Stromal cell of bone marrow (primary cell): ENCODE results near the gene MUC2.

Source experiments
- DNase-seq: peaks from one replicate; pipeline ENCODE4 v3.0.0-alpha.2; 2012; ENCODE audit warnings: low read depth

MUC2 gene

GRCh38 chr11:1036931-1037330 lies 37.7 kb upstream of the MUC2 start:
- DNase-seq, result no peak

- DNase-seq, result no peak
These were observed 37.1 kb upstream of the MUC2 start for GRCh38 chr11:1037506-1038055.

GRCh38 chr11:1038361-1038760 lies 36.3 kb upstream of the MUC2 start:
- DNase-seq, result no peak

- no peak for DNase-seq
These were observed 35.8 kb upstream of the MUC2 start for GRCh38 chr11:1038921-1039320.

- DNase-seq, result no peak
These were observed 34.9 kb upstream of the MUC2 start for GRCh38 chr11:1039481-1040427.

- no peak for DNase-seq
These were observed 34.1 kb upstream of the MUC2 start for GRCh38 chr11:1040428-1041148.

GRCh38 chr11:1041149-1041467 lies 33.6 kb upstream of the MUC2 start:
- no peak for DNase-seq

- no peak for DNase-seq
These were observed 33.2 kb upstream of the MUC2 start for GRCh38 chr11:1041471-1041870.

GRCh38 chr11:1041936-1042608 lies 32.6 kb upstream of the MUC2 start:
- no peak for DNase-seq

- DNase-seq, result no peak
These were observed 31.8 kb upstream of the MUC2 start for GRCh38 chr11:1042626-1043562.

- DNase-seq, result no peak
These were observed 31.0 kb upstream of the MUC2 start for GRCh38 chr11:1043563-1044096.

- DNase-seq, result no peak
These were observed 30.5 kb upstream of the MUC2 start for GRCh38 chr11:1044160-1044559.

- no peak for DNase-seq
These were observed 27.0 kb upstream of the MUC2 start for GRCh38 chr11:1047595-1048156.

- no peak for DNase-seq
These were observed 26.2 kb upstream of the MUC2 start for GRCh38 chr11:1048375-1049070.

- DNase-seq, result no peak
These were observed 25.6 kb upstream of the MUC2 start for GRCh38 chr11:1049071-1049405.

- DNase-seq, result no peak
These were observed 25.2 kb upstream of the MUC2 start for GRCh38 chr11:1049431-1049891.

- no peak for DNase-seq
These were observed 24.6 kb upstream of the MUC2 start for GRCh38 chr11:1049911-1050580.

GRCh38 chr11:1050581-1051355 lies 23.9 kb upstream of the MUC2 start:
- no peak for DNase-seq
